ENCODE data around the gene INHBC. TPM values are rescaled to one million over a fixed set of nuclear protein-coding genes. Genes with fewer than 3 reads are reported as not detected.

The INHBC gene
- total RNA-seq, 2 donors from 2014 or later, result not detected

GRCh38 chr12:57470286-57470969 is 35.8 kb downstream of the INHBC start:
- H3K9me3 ChIP-seq, result no peaks in the 10 kb centered on the region
- TF ChIP-seq CTCF (IDR thresholded peaks at IDR 0.05), result no peak
- DNase-seq (ENCODE audit: low spot score), result no peak
- no peak overlapping the region for H3K4me3 ChIP-seq
- peaks cover 0 to 7% of the 10 kb centered on the region in 2 donors for H3K4me1 ChIP-seq
- H3K36me3 ChIP-seq, result no peaks in the 10 kb centered on the region
- peaks cover 5 to 9% of the 10 kb centered on the region in 2 donors for H3K27me3 ChIP-seq
- H3K27ac ChIP-seq, result no peak overlapping the region

- H3K27me3 ChIP-seq, result peaks cover 12 to 14% of the 10 kb centered on the region in 2 donors
- H3K36me3 ChIP-seq, result no peaks in the 10 kb centered on the region
Measured at GRCh38 chr12:57470970-57471656, 36.5 kb downstream of the INHBC start.

GRCh38 chr12:57471661-57472060 is 37.1 kb downstream of the INHBC start:
- peaks cover 0 to 18% of the 10 kb centered on the region in 2 donors for H3K4me1 ChIP-seq
- H3K27me3 ChIP-seq, result peaks cover 16 to 20% of the 10 kb centered on the region in 2 donors
- no peak for DNase-seq (ENCODE audit: low spot score)
- no peaks in the 10 kb centered on the region for H3K36me3 ChIP-seq
- no peak overlapping the region for H3K27ac ChIP-seq
- no peak for TF ChIP-seq CTCF (IDR thresholded peaks at IDR 0.05)
- H3K4me3 ChIP-seq, result no peak overlapping the region
- H3K9me3 ChIP-seq, result no peaks in the 10 kb centered on the region

More at GRCh38 chr12:57470970-57471656, 36.5 kb downstream of the INHBC start:
- no peak overlapping the region for H3K27ac ChIP-seq
- no peak for TF ChIP-seq CTCF (IDR thresholded peaks at IDR 0.05)
- no peak for DNase-seq (ENCODE audit: low spot score)
- no peak overlapping the region for H3K4me3 ChIP-seq
- peaks cover 0 to 14% of the 10 kb centered on the region in 2 donors for H3K4me1 ChIP-seq
- H3K9me3 ChIP-seq, result no peaks in the 10 kb centered on the region

GRCh38 chr12:57472391-57472790 is 37.8 kb downstream of the INHBC start:
- H3K27ac ChIP-seq, result no peak overlapping the region
- H3K4me1 ChIP-seq, result peaks cover 0 to 18% of the 10 kb centered on the region in 2 donors
- TF ChIP-seq CTCF (IDR thresholded peaks at IDR 0.05), result no peak
- no peaks in the 10 kb centered on the region for H3K36me3 ChIP-seq
- H3K4me3 ChIP-seq, result no peak overlapping the region
- no peaks in the 10 kb centered on the region for H3K9me3 ChIP-seq
- DNase-seq (ENCODE audit: low spot score), result no peak
- peaks cover 16 to 24% of the 10 kb centered on the region in 2 donors for H3K27me3 ChIP-seq

GRCh38 chr12:57473392-57473791 is 38.8 kb downstream of the INHBC start:
- no peak overlapping the region for H3K4me3 ChIP-seq
- H3K4me1 ChIP-seq, result peaks cover 0 to 18% of the 10 kb centered on the region in 2 donors
- no peak for TF ChIP-seq CTCF (IDR thresholded peaks at IDR 0.05)
- no peak overlapping the region for H3K27ac ChIP-seq
- no peaks in the 10 kb centered on the region for H3K36me3 ChIP-seq
- H3K9me3 ChIP-seq, result no peaks in the 10 kb centered on the region
- H3K27me3 ChIP-seq, result peaks cover 16 to 24% of the 10 kb centered on the region in 2 donors
- DNase-seq (ENCODE audit: low spot score), result no peak

Data from right atrium auricular region (tissue), 2 donors.